ENCODE measurements around the gene PTCD2. TPM values are rescaled to one million over a fixed set of nuclear protein-coding genes. Genes with fewer than 3 reads are reported as not detected.

Gene PTCD2
- total and polyA plus RNA-seq, 2 donors from 2014 or later = 7.2 to 9.8 TPM

GRCh38 chr5:72383726-72384125 lies 63.6 kb downstream of the PTCD2 start:
- no peak overlapping the region for H3K4me3 ChIP-seq (ENCODE audit: low read length in 3 of 3)
- H3K4me1 ChIP-seq (ENCODE audit: control insufficient read depth in 2 of 3, insufficient read depth in 2 of 3, low read depth in 1 of 3, low read length in 3 of 3) = peaks cover 0 to 3% (median 0%) of the 10 kb centered on the region in 3 donors
- no peak overlapping the region for H3K9ac ChIP-seq (ENCODE audit: low read length in 3 of 3)
- H3K36me3 ChIP-seq (ENCODE audit: control insufficient read depth in 2 of 3, insufficient read depth in 3 of 3, low read length in 3 of 3) = no peaks in the 10 kb centered on the region
- intact Hi-C loops (cut with DNase I) = no loop called here
- no peak for DNase-seq
- TF ChIP-seq CTCF (IDR thresholded peaks at IDR 0.05; ENCODE audit: borderline replicate concordance, extremely low read depth, insufficient read depth) = no peak
- no peaks in the 10 kb centered on the region for H3K27me3 ChIP-seq (ENCODE audit: control insufficient read depth, insufficient read depth, low read length)
- H3K9me3 ChIP-seq (ENCODE audit: control insufficient read depth in 2 of 3, insufficient read depth in 1 of 3, low read length in 3 of 3) = no peaks in the 10 kb centered on the region
- no peak overlapping the region for H3K27ac ChIP-seq (ENCODE audit: low read depth in 2 of 2, low read length in 2 of 2)
- FAIRE-seq = no peak

- no peak for DNase-seq
- Histone ChIP-seq H3K27ac (ENCODE audit: low read depth in 2 of 2, low read length in 2 of 2) (no peak overlapping the region), H3K9me3 (ENCODE audit: control insufficient read depth in 2 of 3, insufficient read depth in 1 of 3, low read length in 3 of 3) (no peaks in the 10 kb centered on the region), H3K9ac (ENCODE audit: low read length in 3 of 3) (no peak overlapping the region), H3K27me3 (ENCODE audit: control insufficient read depth, insufficient read depth, low read length) (no peaks in the 10 kb centered on the region), H3K4me1 (ENCODE audit: control insufficient read depth in 2 of 3, insufficient read depth in 2 of 3, low read depth in 1 of 3, low read length in 3 of 3) (no peaks in the 10 kb centered on the region), H3K4me3 (ENCODE audit: low read length in 3 of 3) (no peak overlapping the region), H3K36me3 (ENCODE audit: control insufficient read depth in 2 of 3, insufficient read depth in 3 of 3, low read length in 3 of 3) (no peaks in the 10 kb centered on the region)
- no peak for FAIRE-seq
- no peak for TF ChIP-seq CTCF (IDR thresholded peaks at IDR 0.05; ENCODE audit: borderline replicate concordance, extremely low read depth, insufficient read depth)
- intact Hi-C loops (cut with DNase I) = no loop called here
Measured at GRCh38 chr5:72386639-72387038, 66.5 kb downstream of the PTCD2 start.

GRCh38 chr5:72387985-72388384 lies 67.8 kb downstream of the PTCD2 start:
- DNase-seq (no peak), FAIRE-seq (no peak)
- H3K36me3 ChIP-seq (ENCODE audit: control insufficient read depth in 2 of 3, insufficient read depth in 3 of 3, low read length in 3 of 3) = no peaks in the 10 kb centered on the region
- H3K9me3 ChIP-seq (ENCODE audit: control insufficient read depth in 2 of 3, insufficient read depth in 1 of 3, low read length in 3 of 3) = no peaks in the 10 kb centered on the region
- intact Hi-C loops (cut with DNase I) = no loop called here
- H3K9ac ChIP-seq (ENCODE audit: low read length in 3 of 3) = no peak overlapping the region
- no peaks in the 10 kb centered on the region for H3K27me3 ChIP-seq (ENCODE audit: control insufficient read depth, insufficient read depth, low read length)
- H3K4me3 ChIP-seq (ENCODE audit: low read length in 3 of 3) = no peak overlapping the region
- H3K4me1 ChIP-seq (ENCODE audit: control insufficient read depth in 2 of 3, insufficient read depth in 2 of 3, low read depth in 1 of 3, low read length in 3 of 3) = no peaks in the 10 kb centered on the region
- H3K27ac ChIP-seq (ENCODE audit: low read depth in 2 of 2, low read length in 2 of 2) = no peak overlapping the region
- no peak for TF ChIP-seq CTCF (IDR thresholded peaks at IDR 0.05; ENCODE audit: borderline replicate concordance, extremely low read depth, insufficient read depth)

GRCh38 chr5:72388646-72389045 lies 68.5 kb downstream of the PTCD2 start:
- H3K9me3 ChIP-seq (ENCODE audit: control insufficient read depth in 2 of 3, insufficient read depth in 1 of 3, low read length in 3 of 3) = no peaks in the 10 kb centered on the region
- no peak overlapping the region for H3K4me3 ChIP-seq (ENCODE audit: low read length in 3 of 3)
- H3K27me3 ChIP-seq (ENCODE audit: control insufficient read depth, insufficient read depth, low read length) = no peaks in the 10 kb centered on the region
- H3K9ac ChIP-seq (ENCODE audit: low read length in 3 of 3) = no peak overlapping the region
- no peak for TF ChIP-seq CTCF (IDR thresholded peaks at IDR 0.05; ENCODE audit: borderline replicate concordance, extremely low read depth, insufficient read depth)
- no peak for DNase-seq
- FAIRE-seq = no peak
- H3K27ac ChIP-seq (ENCODE audit: low read depth in 2 of 2, low read length in 2 of 2) = no peak overlapping the region
- H3K36me3 ChIP-seq (ENCODE audit: control insufficient read depth in 2 of 3, insufficient read depth in 3 of 3, low read length in 3 of 3) = no peaks in the 10 kb centered on the region
- intact Hi-C loops (cut with DNase I) = no loop called here
- H3K4me1 ChIP-seq (ENCODE audit: control insufficient read depth in 2 of 3, insufficient read depth in 2 of 3, low read depth in 1 of 3, low read length in 3 of 3) = no peaks in the 10 kb centered on the region
